Measurements from ENCODE around the gene GRAMD1A. TPM values are rescaled to one million over a fixed set of nuclear protein-coding genes. Genes with fewer than 3 reads are reported as not detected.
A peak's percentile ranks its signal among the peaks of the same experiment; 100 is the strongest.
"Not testable (repeated sequence)": the region's sequence is repeated elsewhere in the genome, so short reads cannot be mapped to it uniquely, and the experiment has no call there.

Gene GRAMD1A
- total and polyA plus RNA-seq, 11 donors: 21.8 to 64.5 (median 31.3) TPM

- H3K36me3 ChIP-seq: peaks cover 0 to 91% (median 82%) of the 10 kb centered on the region in 9 donors
- peak overlapping the region in 4 of 12 donors; percentile 20 to 80 (median 40) for H3K27ac ChIP-seq
- DNase-seq (no peak), ATAC-seq (peak in 1 of 4 donors; percentile 9)
- 87 to 92% (median 87%) methylated on average over 17 to 23 of the region's 23 CpGs for WGBS, 4 donors
- H3K4me3 ChIP-seq: no peak overlapping the region
- TF ChIP-seq POLR2A (IDR thresholded peaks at IDR 0.05) (no peak), CTCF (IDR thresholded peaks at IDR 0.05) (no peak)
- intact Hi-C loops (cut with DNase I): loop anchor here (1.0 to 10.0 kb wide), 5 partner anchors 40 to 179 kb away; no protein-coding TSS in a partner anchor
- no peaks in the 10 kb centered on the region for H3K9me3 ChIP-seq
- no peaks in the 10 kb centered on the region for H3K27me3 ChIP-seq
- H3K4me1 ChIP-seq: peaks cover 0 to 63% (median 13%) of the 10 kb centered on the region in 12 donors
These were observed 14.0 kb downstream of the GRAMD1A start for GRCh38 chr19:35013820-35014754.

GRCh38 chr19:35014774-35015173 lies 14.7 kb downstream of the GRAMD1A start:
- 94 to 96% (median 95%) methylated on average over 4 of the region's 4 CpGs for WGBS, 4 donors
- not testable (repeated sequence) for ATAC-seq, H3K27me3 ChIP-seq, H3K9me3 ChIP-seq, DNase-seq, H3K4me3 ChIP-seq
- Histone ChIP-seq H3K27ac (peak overlapping the region in 3 of 12 donors; percentile 11 to 80 (median 20)), H3K36me3 (peaks cover 2 to 91% (median 83%) of the 10 kb centered on the region in 9 donors), H3K4me1 (peaks cover 0 to 63% (median 12%) of the 10 kb centered on the region in 12 donors)
- intact Hi-C loops (cut with DNase I): loop anchor here in 2 of 10 donors (5.0 to 10.0 kb wide), 2 partner anchors 177 to 180 kb away; no protein-coding TSS in a partner anchor

GRCh38 chr19:35015270-35015953 lies 15.3 kb downstream of the GRAMD1A start:
- TF ChIP-seq CTCF (IDR thresholded peaks at IDR 0.05) (no peak), POLR2A (IDR thresholded peaks at IDR 0.05) (no peak)
- Histone ChIP-seq H3K36me3 (peaks cover 2 to 91% (median 83%) of the 10 kb centered on the region in 9 donors), H3K27ac (peak overlapping the region in 1 of 12 donors; percentile 19), H3K4me1 (peaks cover 0 to 62% (median 12%) of the 10 kb centered on the region in 12 donors), H3K9me3 (no peaks in the 10 kb centered on the region), H3K27me3 (no peaks in the 10 kb centered on the region), H3K4me3 (no peak overlapping the region)
- DNase-seq: peak in 1 of 5 donors; percentile 67
- 84 to 91% (median 88%) methylated on average over 10 to 16 of the region's 16 CpGs for WGBS, 4 donors
- intact Hi-C loops (cut with DNase I): loop anchor here in 1 of 10 donors (10.0 kb wide), 1 partner anchor 181 kb away; no protein-coding TSS in a partner anchor
- peak in 1 of 4 donors; percentile 77 for ATAC-seq

GRCh38 chr19:35015954-35016351 lies 15.8 kb downstream of the GRAMD1A start:
- intact Hi-C loops (cut with DNase I): loop anchor here in 1 of 10 donors (10.0 kb wide), 1 partner anchor 181 kb away; no protein-coding TSS in a partner anchor
- no peak for DNase-seq
- peaks cover 2 to 91% (median 83%) of the 10 kb centered on the region in 9 donors for H3K36me3 ChIP-seq
- TF ChIP-seq CTCF (IDR thresholded peaks at IDR 0.05) (no peak), POLR2A (IDR thresholded peaks at IDR 0.05) (no peak)
- 93 to 98% (median 98%) methylated on average over 6 of the region's 6 CpGs for WGBS, 4 donors
- no peak overlapping the region for H3K4me3 ChIP-seq
- peaks cover 0 to 57% (median 12%) of the 10 kb centered on the region in 12 donors for H3K4me1 ChIP-seq
- ATAC-seq: no peak
- no peaks in the 10 kb centered on the region for H3K27me3 ChIP-seq
- H3K9me3 ChIP-seq: no peaks in the 10 kb centered on the region
- H3K27ac ChIP-seq: no peak overlapping the region
